ENCODE data around the gene ISCU.
"Not testable (repeated sequence)": the region's sequence is repeated elsewhere in the genome, so short reads cannot be mapped to it uniquely, and the experiment has no call there.

The ISCU gene

GRCh38 chr12:108570743-108571608 is 8.6 kb downstream of the ISCU start:
- no peak for DNase-seq (ENCODE audit: low read depth, low spot score)

GRCh38 chr12:108571609-108572165 is 9.3 kb downstream of the ISCU start:
- no peak for DNase-seq (ENCODE audit: low read depth, low spot score)

- no peak for DNase-seq (ENCODE audit: low read depth, low spot score)
Observed at GRCh38 chr12:108572166-108572790, 9.9 kb downstream of the ISCU start.

GRCh38 chr12:108573317-108573716 is 10.9 kb downstream of the ISCU start:
- no peak for DNase-seq (ENCODE audit: low read depth, low spot score)

GRCh38 chr12:108574276-108574675 is 11.9 kb downstream of the ISCU start:
- DNase-seq (ENCODE audit: low read depth, low spot score) = not testable (repeated sequence)

GRCh38 chr12:108575199-108575912 is 13.0 kb downstream of the ISCU start:
- no peak for DNase-seq (ENCODE audit: low read depth, low spot score)

- no peak for DNase-seq (ENCODE audit: low read depth, low spot score)
Observed at GRCh38 chr12:108576660-108577234, 14.4 kb downstream of the ISCU start.

GRCh38 chr12:108577458-108577857 is 15.1 kb downstream of the ISCU start:
- DNase-seq (ENCODE audit: low read depth, low spot score) = no peak

GRCh38 chr12:108578264-108578663 is 15.9 kb downstream of the ISCU start:
- no peak for DNase-seq (ENCODE audit: low read depth, low spot score)

- no peak for DNase-seq (ENCODE audit: low read depth, low spot score)
Observed at GRCh38 chr12:108578813-108579212, 16.4 kb downstream of the ISCU start.

GRCh38 chr12:108580531-108580930 is 18.1 kb downstream of the ISCU start:
- no peak for DNase-seq (ENCODE audit: low read depth, low spot score)

GRCh38 chr12:108581311-108582227 is 19.2 kb downstream of the ISCU start:
- no peak for DNase-seq (ENCODE audit: low read depth, low spot score)

GRCh38 chr12:108582509-108582908 is 20.1 kb downstream of the ISCU start:
- no peak for DNase-seq (ENCODE audit: low read depth, low spot score)

GRCh38 chr12:108582978-108583770 is 20.8 kb downstream of the ISCU start:
- no peak for DNase-seq (ENCODE audit: low read depth, low spot score)

- DNase-seq (ENCODE audit: low read depth, low spot score) = no peak
Observed at GRCh38 chr12:108583991-108584390, 21.6 kb downstream of the ISCU start.

GRCh38 chr12:108584456-108585065 is 22.2 kb downstream of the ISCU start:
- no peak for DNase-seq (ENCODE audit: low read depth, low spot score)

- DNase-seq (ENCODE audit: low read depth, low spot score) = no peak
Observed at GRCh38 chr12:108585864-108586263, 23.5 kb downstream of the ISCU start.

GRCh38 chr12:108586306-108586705 is 23.9 kb downstream of the ISCU start:
- no peak for DNase-seq (ENCODE audit: low read depth, low spot score)

GRCh38 chr12:108587826-108588225 is 25.4 kb downstream of the ISCU start:
- no peak for DNase-seq (ENCODE audit: low read depth, low spot score)
